RCC 7860 (cell line): ENCODE results near the gene B4GALT4.

Experiments
- DNase-seq: peaks from one replicate; pipeline ENCODE4 v3.0.0-alpha.2; 2015; ENCODE audit warnings: low spot score
- FAIRE-seq: peaks from 2 replicates; lab custom pipeline; 2012; peaks lifted over from hg19 to GRCh38; lab: Jason Lieb, UNC

The B4GALT4 gene

GRCh38 chr3:119238363-119238762, 2.3 kb downstream of the B4GALT4 start:
- FAIRE-seq, result no peak

DNA sequence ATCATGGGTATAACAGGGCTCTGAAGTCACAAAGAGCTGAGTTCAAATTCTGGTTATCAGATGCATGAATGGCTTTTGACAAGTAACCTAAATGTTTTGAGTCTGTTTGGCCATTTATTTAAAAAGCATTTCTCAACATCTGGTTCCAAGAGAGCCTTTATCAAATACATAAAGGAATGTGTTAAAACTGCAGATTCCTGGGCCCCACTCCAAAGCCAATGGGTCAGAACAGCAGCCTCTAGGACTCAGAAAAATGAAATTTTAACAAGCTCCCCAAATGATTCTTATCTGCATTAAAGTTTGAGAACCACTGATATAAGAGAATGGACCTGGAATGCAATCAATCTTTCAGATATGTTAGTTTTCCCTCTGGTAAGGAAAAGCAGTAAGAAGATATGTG, 3.4 kb downstream of the B4GALT4 start:
- FAIRE-seq (no peak), DNase-seq (no peak)

More at GRCh38 chr3:119238363-119238762, 2.3 kb downstream of the B4GALT4 start:
- DNase-seq, result no peak

DNA sequence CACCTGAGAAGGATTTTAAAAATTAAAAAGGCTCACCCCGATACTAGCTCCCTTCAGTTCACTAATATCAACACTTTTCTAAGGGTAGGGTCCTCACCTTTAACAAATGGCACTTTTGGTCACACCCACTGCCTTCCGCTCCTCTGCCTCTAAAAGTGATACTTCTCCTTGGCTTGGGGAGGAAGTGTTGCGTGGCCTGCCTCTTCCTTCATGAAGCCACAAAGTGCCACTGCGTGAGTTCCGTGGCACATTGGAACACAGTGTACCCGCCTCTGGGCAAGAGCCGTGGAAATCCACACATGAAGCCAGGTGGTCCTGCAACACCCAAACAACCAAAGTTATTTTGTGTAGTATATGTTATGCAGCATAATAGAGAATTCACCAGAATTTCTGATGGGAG, 3.9 kb downstream of the B4GALT4 start:
- DNase-seq, result no peak
- FAIRE-seq, result no peak

DNA sequence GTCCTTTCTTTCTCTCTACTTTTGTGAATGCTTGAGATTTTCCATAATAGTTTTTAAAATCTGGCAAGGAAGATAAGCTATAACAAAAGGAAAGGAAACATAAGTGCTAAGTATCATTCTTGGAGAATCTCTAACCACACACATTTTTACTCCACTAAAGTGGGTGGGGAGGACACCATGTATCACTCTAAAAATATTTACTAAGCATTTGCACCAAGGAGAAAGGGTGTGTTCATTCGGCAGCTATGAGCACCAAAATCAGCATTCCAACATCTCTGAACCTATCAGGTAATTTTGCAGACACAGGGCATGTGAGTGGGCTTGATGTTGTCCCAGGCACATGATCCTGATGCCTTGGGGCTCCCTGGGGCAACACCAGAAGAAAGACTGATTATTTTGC, 5.5 kb downstream of the B4GALT4 start:
- DNase-seq, result no peak
- no peak for FAIRE-seq

GRCh38 chr3:119234610-119235009, 6.1 kb downstream of the B4GALT4 start:
- DNase-seq (no peak), FAIRE-seq (no peak)

GRCh38 chr3:119230745-119231144, 9.9 kb downstream of the B4GALT4 start:
- DNase-seq, result no peak
- no peak for FAIRE-seq

DNA sequence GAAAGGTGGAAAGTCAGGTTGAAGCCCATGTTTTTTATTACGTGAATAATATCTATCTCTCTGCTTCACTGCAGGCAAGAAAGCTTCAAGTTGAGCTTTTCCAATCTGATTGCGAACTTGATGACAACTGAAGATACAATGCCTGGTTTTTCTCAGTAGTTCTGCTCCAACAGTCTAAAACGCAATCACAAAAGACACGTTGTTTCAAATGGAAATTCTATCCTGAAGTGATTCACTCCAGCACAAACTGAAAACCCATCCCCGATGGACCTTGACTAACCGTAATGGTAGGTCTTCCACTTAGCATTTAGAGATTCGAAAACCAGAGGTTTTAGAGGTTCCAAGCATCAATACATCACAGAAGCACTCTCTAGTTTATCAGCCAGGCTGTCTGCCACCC, 10.6 kb downstream of the B4GALT4 start:
- no peak for FAIRE-seq
- no peak for DNase-seq

DNA sequence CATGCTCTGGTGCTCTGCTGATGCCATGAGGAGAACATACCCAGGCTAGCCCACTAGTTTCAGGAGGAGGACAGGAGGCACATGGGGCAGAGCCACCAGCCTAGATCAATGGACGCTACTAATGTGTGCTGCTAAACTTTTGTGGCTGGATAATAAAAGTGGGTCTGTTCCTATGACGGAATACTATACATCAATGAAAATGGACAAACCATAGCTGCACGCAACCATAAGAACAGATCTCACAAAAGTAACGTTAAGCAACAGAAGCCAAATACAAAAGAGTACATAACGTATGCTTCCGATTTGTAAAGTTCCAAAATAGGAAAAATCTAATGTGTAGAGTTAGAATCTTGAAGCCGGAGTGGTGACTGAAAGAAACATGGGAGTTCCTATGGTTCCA, 11.5 kb downstream of the B4GALT4 start:
- FAIRE-seq, result no peak
- no peak for DNase-seq

DNA sequence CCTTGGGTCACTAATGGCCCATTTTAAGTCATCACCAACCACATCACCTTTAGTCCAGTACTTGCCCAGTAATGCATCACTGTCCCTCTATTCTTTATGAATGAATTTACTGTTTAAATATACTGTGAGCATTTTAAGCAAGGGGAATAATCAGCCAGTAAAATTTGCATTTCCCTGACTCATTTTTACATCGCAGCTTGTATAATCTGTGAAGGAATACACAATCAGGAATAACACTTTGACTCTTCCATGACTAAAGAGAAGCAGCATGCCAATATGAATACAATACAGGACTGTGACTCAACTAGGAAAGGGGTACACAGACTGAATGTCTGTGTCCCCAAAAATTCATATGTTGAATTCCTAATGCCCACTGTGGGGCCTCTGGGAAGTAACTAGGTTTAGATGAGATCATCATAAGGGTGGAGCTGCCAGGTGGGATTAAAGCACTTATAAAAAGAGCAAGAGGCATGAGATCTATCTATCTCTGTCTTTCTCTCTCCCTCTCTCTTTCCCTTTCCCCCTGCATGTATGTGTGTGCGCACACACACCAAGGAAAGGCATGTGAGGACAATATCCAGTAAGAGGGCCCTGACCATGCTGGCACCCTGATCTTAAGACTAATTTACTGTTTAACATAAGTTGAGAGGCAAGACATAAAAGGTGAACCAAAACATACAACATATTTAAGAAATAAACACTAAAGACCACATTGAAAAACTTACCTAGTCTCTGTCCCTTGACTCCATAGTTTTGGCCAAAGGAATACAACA, 12.1 kb downstream of the B4GALT4 start:
- DNase-seq (no peak), FAIRE-seq (no peak)

- DNase-seq, result no peak
- no peak for FAIRE-seq
Measured at GRCh38 chr3:119227070-119227850, 13.4 kb downstream of the B4GALT4 start.

- no peak for FAIRE-seq
Measured at GRCh38 chr3:119225121-119225520, 15.6 kb downstream of the B4GALT4 start.

GRCh38 chr3:119223511-119223910, 17.2 kb downstream of the B4GALT4 start:
- FAIRE-seq (no peak), DNase-seq (no peak)

More at GRCh38 chr3:119225121-119225520, 15.6 kb downstream of the B4GALT4 start:
- DNase-seq, result no peak

- DNase-seq, result no peak
- FAIRE-seq, result no peak
Measured at GRCh38 chr3:119222391-119222790, 18.3 kb downstream of the B4GALT4 start.

DNA sequence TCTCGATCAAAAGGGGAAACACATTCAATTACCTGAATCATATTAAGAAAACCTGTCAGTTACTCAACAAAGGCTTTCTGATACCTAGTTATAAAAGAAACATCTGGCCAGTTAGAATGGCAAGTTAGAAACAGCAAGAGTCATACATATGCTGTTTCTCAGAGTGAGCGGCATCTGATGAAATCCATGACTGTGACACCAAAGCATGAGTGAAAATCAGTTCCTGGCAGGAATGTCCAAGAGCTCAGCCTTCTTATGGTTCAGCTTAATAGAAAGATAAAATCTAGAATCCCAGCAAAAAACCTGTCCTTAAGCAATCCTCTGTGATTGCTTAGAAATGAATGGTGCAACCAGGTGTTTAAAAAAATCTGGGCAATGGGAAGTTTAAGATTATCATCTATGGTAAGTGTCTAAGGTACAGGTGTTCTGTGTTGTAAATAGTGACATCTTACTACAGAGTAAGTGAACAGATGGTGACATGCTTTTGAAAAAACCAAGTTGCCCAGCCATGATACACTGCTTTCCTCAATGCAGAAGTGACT, 18.8 kb downstream of the B4GALT4 start:
- FAIRE-seq, result no peak
- DNase-seq, result no peak

GRCh38 chr3:119220970-119221667, 19.6 kb downstream of the B4GALT4 start:
- DNase-seq (no peak), FAIRE-seq (no peak)

DNA sequence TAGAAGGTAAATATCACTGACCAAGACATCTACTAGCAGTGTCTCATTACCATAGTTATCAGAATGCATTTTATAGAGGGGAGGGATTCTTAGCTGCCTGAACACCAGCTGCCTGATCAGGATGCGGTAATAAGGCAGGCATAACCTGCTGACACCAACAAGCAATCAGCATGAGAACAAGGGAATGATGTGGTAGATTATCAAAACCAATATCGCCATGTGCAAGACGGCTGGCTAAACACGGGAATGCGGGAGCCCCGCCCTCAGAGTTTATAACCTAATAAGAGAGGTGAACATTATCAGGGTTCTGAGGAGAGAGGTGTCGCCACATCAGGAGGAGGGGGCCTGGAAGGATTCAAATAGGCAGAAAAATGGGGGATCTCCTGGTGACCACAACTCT, 20.5 kb downstream of the B4GALT4 start:
- FAIRE-seq, result no peak

DNA sequence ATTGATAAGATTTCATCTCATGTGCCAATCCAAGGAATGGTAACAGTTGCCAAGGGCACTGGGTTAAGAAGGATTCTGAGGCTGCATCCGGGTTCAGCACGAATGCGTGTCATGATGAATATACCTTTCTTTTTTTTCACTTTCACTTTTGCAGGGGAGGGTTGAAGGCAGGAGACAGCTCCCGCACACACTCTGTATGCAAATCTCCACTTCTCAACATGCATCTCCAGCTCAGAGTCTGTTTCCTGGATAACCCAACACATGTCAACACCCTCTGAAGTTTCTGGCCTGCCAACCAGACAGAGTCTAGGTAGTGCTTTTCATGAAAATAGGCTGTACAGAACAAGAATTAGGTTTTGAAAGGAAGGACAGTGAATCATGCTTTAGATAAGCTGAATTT, 21.6 kb downstream of the B4GALT4 start:
- DNase-seq (no peak), FAIRE-seq (no peak)

More for the DNA sequence above, 20.5 kb downstream of the B4GALT4 start:
- no peak for DNase-seq

DNA sequence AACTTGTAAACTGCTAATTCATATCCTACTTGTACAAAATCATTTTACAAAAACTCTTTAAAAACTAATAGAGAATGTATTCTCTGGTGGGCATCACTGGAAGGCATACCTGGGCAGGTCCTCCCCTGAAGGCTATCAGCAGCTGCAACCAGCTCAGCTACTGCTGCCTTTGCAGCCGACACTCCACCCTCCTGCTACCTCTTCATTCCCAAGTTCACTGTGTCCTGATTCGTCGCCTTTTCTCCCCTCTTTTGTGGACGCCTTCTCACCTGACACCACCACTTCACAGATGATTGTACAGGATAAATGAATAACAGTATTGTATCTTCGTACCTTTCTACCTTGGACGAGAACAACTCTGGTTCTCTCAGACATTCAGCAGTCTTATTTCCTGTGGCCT, 28.9 kb downstream of the B4GALT4 start:
- DNase-seq, result no peak
- FAIRE-seq, result no peak

- DNase-seq (peak; percentile 74), FAIRE-seq (peak; percentile 93)
Measured at GRCh38 chr3:119211193-119211592, 29.5 kb downstream of the B4GALT4 start.

GRCh38 chr3:119207512-119207875, 33.2 kb downstream of the B4GALT4 start:
- no peak for FAIRE-seq
- DNase-seq, result no peak
